ENCODE measurements around the gene F13B.

DNA sequence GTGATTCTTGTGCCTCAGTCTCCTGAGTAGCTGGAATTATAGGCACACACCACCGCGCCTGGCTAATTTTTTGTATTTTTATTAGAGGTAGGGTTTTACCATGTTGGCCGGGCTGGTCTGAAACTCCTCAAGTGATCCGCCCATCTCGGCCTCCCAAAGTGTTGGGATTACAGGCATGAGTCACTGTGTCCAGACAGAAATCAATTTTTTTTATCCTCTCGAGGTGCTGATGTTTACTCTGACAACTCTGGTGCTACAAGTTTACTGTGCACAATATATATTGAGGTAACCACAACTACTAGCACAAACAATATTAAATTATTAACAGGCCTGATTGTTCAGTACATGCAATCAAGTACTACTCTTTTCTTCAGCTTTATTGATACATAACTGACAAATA, 39.7 kb downstream of the F13B start:
- TF ChIP-seq, protein P1, sequence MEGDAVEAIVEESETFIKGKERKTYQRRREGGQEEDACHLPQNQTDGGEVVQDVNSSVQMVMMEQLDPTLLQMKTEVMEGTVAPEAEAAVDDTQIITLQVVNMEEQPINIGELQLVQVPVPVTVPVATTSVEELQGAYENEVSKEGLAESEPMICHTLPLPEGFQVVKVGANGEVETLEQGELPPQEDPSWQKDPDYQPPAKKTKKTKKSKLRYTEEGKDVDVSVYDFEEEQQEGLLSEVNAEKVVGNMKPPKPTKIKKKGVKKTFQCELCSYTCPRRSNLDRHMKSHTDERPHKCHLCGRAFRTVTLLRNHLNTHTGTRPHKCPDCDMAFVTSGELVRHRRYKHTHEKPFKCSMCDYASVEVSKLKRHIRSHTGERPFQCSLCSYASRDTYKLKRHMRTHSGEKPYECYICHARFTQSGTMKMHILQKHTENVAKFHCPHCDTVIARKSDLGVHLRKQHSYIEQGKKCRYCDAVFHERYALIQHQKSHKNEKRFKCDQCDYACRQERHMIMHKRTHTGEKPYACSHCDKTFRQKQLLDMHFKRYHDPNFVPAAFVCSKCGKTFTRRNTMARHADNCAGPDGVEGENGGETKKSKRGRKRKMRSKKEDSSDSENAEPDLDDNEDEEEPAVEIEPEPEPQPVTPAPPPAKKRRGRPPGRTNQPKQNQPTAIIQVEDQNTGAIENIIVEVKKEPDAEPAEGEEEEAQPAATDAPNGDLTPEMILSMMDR (conservative IDR thresholded peaks at IDR 0.05; ENCODE audit: low read length) = no peak
- TF ChIP-seq EZH2phosphoT487 (IDR thresholded peaks at IDR 0.05; ENCODE audit: borderline replicate concordance, low read depth, low read length) = no peak

All from OCI-LY7 (cell line).